Measurements from ENCODE around the gene SPATA6L. TPM values are rescaled to one million over a fixed set of nuclear protein-coding genes. Genes with fewer than 3 reads are reported as not detected.

Gene SPATA6L
- total RNA-seq, 4 donors from 2014 or later: 14.3 to 21.0 (median 16.9) TPM

DNA sequence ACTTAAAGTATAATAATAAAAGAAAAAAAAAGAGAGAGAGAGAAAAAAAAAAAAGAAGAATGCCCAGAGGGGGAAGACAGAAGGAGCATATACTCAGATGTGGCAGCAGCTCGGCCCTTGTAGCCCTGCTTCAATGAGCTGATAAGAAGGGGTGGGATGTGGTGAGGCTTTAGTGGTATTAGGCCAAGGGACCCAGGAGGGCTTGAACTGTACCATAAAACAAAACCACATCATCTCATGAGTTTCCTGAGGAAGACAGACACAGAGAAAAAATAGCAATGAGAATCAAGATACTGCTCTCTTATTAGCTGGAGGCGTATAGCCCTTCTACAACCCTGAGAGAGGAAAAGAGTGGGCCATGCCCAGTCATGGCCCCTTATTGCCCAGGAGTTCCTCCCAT lies 103.2 kb downstream of the SPATA6L start:
- intact Hi-C loops (cut with DNase I): no loop called here
- Histone ChIP-seq H3K27me3 (no peaks in the 10 kb centered on the region), H3K36me3 (peaks cover 0 to 13% of the 10 kb centered on the region in 2 donors), H3K9me3 (no peaks in the 10 kb centered on the region), H3K4me1 (no peaks in the 10 kb centered on the region), H3K4me3 (replicated peaks in 1 of 3) (no peak overlapping the region), H3K27ac (no peak overlapping the region)
- TF ChIP-seq, protein P1, sequence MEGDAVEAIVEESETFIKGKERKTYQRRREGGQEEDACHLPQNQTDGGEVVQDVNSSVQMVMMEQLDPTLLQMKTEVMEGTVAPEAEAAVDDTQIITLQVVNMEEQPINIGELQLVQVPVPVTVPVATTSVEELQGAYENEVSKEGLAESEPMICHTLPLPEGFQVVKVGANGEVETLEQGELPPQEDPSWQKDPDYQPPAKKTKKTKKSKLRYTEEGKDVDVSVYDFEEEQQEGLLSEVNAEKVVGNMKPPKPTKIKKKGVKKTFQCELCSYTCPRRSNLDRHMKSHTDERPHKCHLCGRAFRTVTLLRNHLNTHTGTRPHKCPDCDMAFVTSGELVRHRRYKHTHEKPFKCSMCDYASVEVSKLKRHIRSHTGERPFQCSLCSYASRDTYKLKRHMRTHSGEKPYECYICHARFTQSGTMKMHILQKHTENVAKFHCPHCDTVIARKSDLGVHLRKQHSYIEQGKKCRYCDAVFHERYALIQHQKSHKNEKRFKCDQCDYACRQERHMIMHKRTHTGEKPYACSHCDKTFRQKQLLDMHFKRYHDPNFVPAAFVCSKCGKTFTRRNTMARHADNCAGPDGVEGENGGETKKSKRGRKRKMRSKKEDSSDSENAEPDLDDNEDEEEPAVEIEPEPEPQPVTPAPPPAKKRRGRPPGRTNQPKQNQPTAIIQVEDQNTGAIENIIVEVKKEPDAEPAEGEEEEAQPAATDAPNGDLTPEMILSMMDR (IDR thresholded peaks at IDR 0.05): no peak
- no peak for TF ChIP-seq POLR2A (IDR thresholded peaks at IDR 0.05)
- DNase-seq: no peak
- 87 to 98% methylated on average over 2 of the region's 2 CpGs for WGBS, 2 donors

DNA sequence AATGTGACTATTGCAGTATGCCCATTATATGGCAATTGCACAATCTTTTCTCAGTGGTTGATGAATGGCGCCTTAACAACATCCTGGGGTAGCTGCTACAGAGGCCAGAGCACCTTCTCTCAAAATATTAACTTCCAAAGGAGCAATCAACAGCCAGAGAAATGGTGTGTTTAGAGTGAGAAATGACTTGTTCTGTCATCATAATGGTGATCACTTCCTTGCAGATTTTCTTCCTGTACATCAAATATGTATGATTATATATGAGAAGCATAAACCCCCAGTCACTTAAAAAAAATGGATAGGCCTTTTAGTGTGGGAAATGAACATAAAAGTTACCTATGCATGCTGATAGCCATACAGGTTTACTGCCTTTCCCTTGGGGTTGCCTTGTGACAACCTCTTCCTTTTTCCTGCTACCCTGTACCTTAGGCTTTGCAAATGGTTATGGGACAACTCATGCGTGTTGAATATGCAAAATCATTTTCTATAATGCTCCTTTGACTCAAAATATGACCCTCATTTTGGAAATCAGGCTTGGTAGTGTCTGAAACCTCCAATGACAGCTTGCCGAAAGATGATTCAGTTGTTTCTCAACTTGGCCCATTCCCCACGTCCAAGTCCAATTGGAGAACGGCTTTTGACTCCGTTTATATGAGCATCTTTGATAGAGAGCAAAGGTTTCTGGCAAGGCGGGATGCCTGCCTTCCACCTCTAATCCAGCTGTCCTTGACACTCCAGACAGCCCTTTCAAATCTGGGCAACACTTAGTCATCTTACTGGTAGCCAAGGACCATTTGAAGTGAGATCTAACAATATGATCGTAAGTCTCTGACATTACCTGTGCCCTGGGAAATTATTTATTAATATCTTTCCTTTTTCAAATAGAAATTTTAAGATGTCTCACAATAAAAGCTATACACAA lies 106.8 kb downstream of the SPATA6L start:
- DNase-seq: no peak
- intact Hi-C loops (cut with DNase I): no loop called here
- Histone ChIP-seq H3K36me3 (peaks cover 0 to 5% of the 10 kb centered on the region in 2 donors), H3K4me1 (peaks cover 12 to 14% of the 10 kb centered on the region in 2 donors), H3K4me3 (replicated peaks in 1 of 3) (no peak overlapping the region), H3K27me3 (no peaks in the 10 kb centered on the region), H3K9me3 (no peaks in the 10 kb centered on the region), H3K27ac (no peak overlapping the region)
- TF ChIP-seq, protein P1 (IDR thresholded peaks at IDR 0.05): no peak
- TF ChIP-seq POLR2A (IDR thresholded peaks at IDR 0.05): no peak
- WGBS, 2 donors: 78 to 93% methylated on average over 8 of the region's 8 CpGs

DNA sequence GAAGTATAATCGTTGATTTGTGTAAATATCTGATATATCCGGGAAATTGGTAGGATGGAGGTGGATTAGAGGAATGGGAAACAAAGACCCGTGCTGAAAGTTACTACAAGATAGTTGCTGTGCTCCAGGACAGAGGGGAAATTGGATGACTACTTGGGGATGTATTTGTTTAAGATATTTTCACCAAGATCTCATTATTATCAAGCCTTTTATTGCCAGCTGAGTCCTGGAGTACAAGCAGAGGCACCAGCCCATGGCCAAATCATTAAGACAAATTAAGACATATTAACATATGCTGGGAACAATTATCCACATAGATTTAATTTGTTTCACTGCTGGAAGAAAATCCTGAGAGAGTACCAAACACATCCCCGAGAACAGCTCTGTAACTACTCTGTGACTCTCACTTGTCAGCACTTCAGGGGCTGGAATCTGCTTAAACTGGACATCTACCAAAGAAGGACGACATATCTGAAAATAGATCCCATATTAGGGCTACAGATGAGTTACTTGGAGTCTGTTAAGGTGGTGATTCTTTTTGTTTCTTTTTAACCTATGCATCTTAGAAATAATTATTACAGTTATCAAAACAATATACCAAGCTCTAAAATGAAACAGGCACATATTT lies 107.8 kb downstream of the SPATA6L start:
- Histone ChIP-seq H3K27me3 (no peaks in the 10 kb centered on the region), H3K36me3 (no peaks in the 10 kb centered on the region), H3K4me3 (replicated peaks in 1 of 3) (no peak overlapping the region), H3K4me1 (peaks cover 20 to 25% of the 10 kb centered on the region in 2 donors), H3K27ac (no peak overlapping the region), H3K9me3 (no peaks in the 10 kb centered on the region)
- intact Hi-C loops (cut with DNase I): no loop called here
- DNase-seq: no peak
- 76 to 81% methylated on average over 5 of the region's 5 CpGs for WGBS, 2 donors
- no peak for TF ChIP-seq POLR2A (IDR thresholded peaks at IDR 0.05)
- TF ChIP-seq, protein P1 (IDR thresholded peaks at IDR 0.05): no peak

DNA sequence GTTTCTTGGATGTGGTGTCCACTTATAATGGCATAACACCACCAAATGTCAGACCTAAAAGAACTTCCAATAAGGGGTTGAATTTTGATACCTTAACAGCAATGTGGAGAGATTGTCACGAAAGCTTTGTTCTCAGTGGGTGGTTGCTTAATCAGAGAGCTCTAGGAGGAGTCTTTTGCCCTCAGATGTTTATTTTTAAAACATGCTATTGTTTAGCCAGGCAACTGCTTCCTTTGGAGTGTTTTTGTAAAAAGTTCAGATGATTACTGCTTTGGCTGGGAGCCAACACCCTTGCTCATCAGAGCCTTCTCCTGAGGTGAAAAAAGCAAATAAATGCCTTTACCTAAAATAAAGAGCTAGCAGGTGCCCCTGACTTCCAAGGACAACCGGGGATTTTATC lies 111.0 kb downstream of the SPATA6L start:
- 22 to 30% methylated on average over 2 of the region's 2 CpGs for WGBS, 2 donors
- TF ChIP-seq, protein P1 (IDR thresholded peaks at IDR 0.05): no peak
- no peak for TF ChIP-seq POLR2A (IDR thresholded peaks at IDR 0.05)
- intact Hi-C loops (cut with DNase I): no loop called here
- Histone ChIP-seq H3K9me3 (no peaks in the 10 kb centered on the region), H3K36me3 (no peaks in the 10 kb centered on the region), H3K27ac (peak overlapping the region; percentile 47 to 83 (median 71)), H3K4me1 (peaks cover 33 to 43% of the 10 kb centered on the region in 2 donors), H3K4me3 (replicated peaks in 1 of 3) (no peak overlapping the region), H3K27me3 (no peaks in the 10 kb centered on the region)
- DNase-seq: peak; percentile 62 to 64

DNA sequence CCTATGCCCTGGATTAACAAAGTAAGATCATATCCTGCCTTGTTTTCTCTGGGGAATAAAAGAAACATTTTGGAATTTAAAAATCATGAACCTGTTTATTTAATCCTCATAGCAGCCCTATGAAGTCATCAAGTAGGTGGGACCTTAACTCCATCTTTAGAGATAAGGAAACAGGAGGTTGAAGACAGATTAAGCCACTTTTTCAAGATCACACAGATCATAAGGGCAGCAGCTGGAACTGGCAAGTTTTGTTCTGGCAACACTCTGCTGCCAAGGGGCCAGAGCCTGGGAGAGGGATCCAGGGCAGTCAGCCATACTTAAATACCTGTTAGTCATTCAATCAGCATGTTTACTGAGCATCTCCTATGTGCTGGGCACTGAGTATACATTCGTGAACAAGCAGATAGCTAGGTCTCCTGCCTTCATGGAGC lies 112.3 kb downstream of the SPATA6L start:
- Histone ChIP-seq H3K4me1 (peaks cover 38 to 53% of the 10 kb centered on the region in 2 donors), H3K27me3 (no peaks in the 10 kb centered on the region), H3K4me3 (replicated peaks in 1 of 3) (no peak overlapping the region), H3K9me3 (no peaks in the 10 kb centered on the region), H3K36me3 (no peaks in the 10 kb centered on the region), H3K27ac (peak overlapping the region; percentile 54 to 83 (median 71))
- intact Hi-C loops (cut with DNase I): no loop called here
- 58 to 68% methylated on average over 1 of the region's 1 CpG for WGBS, 2 donors
- peak; percentile 50 to 66 for DNase-seq
- TF ChIP-seq, protein P1 (IDR thresholded peaks at IDR 0.05): no peak

All from thyroid gland (tissue), 4 donors.